Stimulated activated CD8-positive, alpha-beta memory T cell treated with anti-CD3 and anti-CD28 coated beads, Interleukin-12 subunit alpha, Interleukin-12 subunit beta, amount 100 ng/mL, for 24 hours (primary cell): ENCODE measurements around the gene ZDBF2.
"Not testable (repeated sequence)": the region's sequence is repeated elsewhere in the genome, so short reads cannot be mapped to it uniquely, and the experiment has no call there.

Source experiments
- DNase-seq: peaks from one replicate; pipeline ENCODE4 v3.0.0-alpha.2; 2020; ENCODE audit errors: extremely low read depth

ZDBF2 gene

DNA sequence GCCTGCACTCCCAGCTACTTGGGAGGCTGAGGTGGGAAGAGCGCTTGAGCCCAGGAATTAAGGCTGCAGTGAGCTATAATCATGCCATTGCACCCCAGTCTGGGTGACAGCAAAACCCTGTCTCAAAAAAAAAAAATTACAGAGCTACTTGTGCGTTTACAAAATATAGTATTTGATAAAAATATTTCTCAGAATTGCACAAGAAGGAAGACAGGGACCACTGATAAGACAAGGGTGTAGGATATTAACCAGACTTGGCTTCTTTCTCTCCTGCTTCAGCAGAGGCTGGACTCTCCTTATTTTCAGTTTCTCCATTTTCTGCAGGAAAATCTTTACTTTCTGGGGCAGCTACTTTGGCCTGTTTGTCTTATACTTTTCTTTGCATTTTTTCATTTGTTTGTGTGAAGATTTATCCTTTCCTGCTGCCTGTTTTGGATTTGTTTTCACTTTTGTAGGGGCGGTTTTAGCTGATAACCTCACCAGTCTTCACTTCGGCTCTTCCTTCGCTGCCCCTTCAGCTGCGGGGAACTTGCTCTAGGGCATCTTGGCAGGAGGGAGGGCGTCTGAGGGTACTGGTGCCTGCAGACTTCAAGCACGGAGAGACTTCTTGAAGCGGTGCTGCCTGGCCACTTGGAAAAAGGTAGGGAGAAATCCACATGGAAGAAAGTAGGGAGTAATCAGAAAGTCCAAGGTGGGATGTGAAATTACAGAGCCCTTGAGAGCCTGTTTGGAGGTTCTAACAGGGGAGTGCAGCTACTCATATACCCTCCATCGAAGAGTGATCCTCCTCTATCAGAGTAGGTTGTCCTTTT, 14.9 kb upstream of the ZDBF2 start:
- DNase-seq = no peak

DNA sequence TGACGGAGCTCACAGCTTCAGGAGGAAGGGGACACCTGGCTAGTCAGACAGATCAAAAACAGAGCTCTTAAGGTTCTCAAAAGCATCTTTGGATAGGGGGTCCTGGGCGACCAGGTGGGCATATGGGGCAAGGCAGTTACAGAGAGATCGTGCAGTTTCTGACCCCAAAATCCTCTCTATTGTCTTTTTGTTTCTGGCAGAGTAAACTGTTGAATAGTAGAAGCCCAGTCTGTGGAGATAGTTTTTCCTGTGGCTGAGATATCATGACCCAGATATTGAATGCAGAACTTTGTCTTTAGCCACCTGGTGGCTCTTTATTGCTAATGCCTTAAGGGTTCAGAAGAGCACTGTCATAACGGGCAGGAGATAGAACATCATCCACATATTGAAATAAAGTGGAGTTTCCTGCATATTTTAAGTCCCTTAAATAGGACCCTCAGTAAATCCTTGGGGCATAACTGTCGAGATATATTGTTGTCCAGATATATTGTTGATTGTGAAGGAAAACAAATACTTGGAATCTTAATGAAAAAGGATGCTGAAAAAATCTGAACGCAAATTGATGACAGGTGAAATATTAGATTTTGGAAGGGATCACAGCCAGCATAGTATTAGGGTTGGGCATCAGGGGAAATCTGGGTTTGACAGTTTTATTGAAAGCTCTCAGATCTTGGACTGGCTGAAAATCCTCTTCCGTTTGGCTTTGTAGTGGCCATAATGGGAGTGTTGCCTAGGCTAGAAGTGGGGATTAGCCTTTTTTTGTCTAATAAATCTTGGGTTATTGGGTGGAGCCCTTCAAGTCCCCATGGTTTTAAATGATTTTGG, 14.1 kb upstream of the ZDBF2 start:
- no peak for DNase-seq

DNA sequence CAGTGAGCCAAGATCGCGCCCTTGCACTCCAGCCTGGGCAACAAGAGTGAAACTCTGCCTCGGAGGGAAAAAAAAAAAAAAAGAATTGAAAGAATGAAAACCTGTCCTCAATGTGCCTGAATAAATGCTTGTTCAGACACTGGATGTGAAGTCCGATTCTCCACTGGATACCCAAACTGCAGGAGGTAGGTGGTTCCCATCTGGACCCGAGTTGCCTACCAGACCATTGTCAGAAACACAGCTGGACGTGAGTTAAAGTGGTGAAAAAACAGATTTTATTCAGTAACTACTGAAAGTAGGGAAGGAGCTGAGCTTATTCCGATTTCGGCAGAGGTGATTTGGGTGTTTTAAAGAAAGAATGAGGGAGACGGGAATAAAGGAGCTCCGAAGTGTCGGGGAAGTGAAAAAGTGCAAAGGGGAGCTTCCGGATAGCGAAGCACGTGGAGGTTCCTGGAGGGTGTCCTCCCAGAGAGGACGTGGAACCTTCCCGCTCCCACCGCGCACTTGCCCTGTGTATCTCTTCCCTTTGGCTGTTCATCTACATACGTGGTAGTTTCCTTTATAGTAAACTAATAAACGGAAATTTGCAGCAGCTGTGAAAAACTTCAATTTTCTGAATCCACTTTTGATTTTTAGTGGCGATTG, 10.4 kb upstream of the ZDBF2 start:
- no peak for DNase-seq

DNA sequence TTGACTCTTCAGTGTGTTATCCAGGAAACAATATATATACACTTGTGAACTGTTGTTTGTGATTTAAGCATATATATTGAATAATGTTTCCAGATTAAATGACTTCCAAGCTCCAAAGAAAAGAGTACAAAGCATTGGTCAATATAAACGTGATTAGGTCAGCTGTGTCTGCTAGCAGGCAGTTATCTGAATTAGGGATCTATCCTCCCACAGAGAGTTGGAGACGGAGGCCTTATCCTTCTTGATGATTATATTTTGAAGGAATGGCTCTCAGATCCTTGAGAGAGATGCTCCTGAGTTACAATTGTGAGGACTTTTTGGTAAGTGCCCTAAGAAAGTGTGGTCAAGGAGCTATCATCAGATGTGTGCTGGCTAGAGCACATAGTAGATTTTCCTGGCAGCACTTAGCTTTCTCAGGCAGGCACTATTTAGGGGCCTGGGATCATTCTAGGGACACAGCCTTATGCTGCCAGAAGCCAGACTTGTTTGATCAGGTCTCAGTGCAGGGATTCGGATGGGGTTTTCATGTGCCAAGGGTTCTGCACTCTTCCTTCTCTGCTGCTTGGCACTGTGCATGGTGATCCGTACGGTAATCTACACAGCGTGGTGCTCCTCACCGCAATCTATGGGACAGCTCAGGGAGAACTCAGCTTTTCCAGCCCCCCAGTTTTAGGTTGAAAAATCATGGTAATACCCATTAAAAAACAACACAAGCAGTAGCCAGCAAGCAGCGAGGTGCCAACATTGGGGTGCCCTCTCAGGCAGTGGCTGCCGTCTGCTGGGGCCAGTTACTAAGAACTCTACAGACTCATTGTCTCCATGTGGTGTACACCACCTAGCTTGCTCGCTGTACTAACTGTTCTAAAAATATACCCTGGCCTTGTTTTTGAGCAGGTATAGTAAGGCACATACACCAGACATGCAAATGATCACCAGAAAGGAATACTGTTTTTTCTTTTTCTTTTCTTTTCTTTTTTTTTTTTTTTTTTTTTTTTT, 8.0 kb upstream of the ZDBF2 start:
- no peak for DNase-seq

DNA sequence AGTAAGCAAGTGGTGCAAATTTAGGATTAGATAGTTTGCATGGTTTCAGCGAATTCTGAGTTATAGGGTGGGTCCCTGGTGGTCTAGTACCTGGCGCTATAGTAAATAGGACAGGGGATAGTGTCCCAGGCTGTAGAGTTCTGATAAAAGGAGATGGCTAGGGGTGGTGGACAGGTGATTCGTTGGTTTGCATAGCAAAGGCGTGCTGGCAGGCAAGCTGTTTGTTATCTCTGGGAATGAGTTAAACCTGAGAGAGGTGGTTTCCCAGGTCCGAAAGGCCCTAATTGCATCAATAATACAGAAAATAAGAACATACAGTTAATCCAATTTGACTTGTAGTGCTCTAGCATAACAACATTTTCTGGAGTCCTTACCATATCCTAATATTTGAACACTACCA, 6.9 kb upstream of the ZDBF2 start:
- DNase-seq = no peak

DNA sequence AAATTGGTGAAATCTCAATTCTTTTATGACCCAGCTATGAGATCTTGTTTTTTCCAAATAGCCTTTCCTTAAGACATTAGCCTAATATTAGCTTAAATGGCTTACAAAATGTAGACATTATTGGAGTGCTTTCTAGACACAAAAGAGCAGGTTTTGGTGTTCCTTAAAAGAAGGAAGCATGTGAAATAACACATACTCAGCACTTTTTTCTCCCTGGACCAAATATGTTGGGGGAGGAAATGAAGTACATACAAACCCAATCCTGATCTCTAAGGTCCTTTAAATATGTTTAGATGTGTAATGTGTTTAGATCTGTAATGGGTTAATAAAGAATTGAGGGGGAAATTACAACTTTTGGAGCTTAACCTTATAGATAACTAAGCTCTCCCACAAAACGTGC, 3.4 kb upstream of the ZDBF2 start:
- DNase-seq = no peak

DNA sequence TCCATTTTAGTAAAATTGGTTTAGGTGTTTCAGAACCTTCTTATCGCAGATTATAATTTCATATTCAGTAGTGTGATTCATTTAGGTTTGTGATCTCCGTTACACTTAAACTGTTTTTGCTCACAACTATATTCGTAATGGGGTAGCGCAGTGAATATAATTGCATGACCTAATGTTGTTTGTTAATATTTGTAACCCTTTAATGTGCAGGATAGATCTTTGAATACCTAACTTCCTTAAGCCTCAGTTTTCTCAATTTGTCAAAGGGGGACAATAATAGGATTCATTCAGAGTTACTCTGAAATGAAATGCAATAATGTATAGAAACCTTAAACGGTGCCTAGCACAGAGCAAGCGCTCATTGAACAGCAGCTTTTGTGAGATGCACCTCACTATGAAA, 558 bp upstream of the ZDBF2 start:
- DNase-seq = no peak

DNA sequence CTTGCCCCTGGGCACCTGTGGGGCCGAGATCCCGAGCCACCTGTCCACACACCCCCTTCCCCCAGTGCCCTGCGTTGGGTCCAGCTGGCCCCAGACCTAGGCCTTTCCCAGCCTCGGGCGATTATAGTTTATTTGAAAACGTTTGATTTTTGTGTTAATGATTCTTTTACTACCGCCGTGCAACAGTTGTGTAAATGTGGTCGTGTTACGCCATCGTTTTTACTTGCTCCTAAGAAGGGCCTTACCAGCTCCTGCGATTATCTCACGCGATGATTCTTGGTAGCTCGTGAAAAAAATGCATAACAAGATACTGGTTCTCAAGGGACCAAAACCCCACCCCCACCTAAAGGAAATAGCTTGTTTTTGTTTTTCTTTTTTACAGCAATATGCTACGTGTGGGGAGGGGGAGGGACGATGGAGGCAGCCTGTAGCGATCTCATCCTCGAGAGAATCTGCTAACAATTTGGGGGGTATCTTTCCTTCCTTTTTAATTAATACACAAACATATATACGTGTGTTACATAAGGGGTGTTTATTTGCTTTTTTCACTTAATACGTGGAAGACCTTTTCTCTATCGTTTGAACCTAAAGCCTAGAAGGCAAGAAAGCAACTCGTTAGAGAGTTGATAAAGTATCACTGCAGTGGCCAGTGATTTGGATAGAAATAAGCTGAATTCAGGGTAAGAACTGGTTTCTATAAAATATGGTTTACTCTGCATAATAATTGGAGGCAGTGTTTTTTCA, 1.0 kb downstream of the ZDBF2 start:
- DNase-seq = no peak

DNA sequence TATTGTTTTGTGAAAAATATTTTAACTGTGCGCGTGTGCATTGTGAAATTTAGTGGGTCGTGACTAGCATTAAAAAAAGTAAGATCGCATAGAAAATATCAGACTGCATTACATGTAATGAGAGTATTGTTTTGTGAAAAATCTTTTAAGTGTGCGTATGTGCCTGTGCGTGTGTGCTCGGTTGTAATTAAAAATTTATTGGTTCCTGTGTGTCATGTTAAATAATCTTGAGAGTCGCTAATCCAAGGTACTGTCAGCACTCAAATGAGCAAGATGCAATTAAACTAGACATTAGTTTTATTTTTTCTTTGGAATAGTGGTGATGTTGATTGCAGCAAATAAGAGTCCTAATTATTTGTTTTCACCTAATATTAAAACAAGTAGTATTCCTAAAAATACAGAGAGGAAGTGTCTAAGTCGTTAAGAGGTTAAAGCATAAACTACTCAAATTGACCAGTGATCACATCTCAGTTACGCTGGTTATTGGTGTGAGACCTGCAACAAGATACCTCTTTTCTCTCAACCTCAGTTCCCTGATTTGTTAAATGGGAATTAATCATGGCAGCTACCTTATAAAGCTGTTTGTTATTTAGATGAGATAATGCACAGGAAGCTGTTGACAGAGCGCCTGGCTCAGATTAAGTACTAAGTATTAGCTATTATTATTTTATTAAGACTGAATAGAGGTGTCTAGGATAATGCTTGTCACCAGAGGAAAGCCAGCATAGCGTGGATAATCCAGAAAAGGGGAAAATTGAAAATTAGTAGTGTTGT, 1.9 kb downstream of the ZDBF2 start:
- no peak for DNase-seq

DNA sequence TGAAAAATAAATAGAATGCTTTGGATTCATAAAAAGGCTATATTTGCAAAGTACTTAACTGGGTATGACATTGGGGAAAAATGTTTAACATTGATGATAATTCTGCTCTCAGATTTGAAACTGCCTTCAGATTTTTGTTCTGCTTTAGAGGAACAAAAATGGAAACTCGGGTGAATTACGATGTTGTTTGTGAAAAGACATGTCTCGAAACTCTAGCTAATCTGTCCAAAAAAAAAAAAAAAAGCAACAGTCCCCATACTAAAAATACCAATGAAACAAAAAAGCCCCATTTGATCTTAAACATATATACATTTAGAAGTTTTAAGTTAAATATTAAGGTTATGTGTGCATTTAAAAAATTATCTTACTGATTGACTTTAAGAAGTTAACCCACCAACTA, 3.0 kb downstream of the ZDBF2 start:
- DNase-seq = no peak

DNA sequence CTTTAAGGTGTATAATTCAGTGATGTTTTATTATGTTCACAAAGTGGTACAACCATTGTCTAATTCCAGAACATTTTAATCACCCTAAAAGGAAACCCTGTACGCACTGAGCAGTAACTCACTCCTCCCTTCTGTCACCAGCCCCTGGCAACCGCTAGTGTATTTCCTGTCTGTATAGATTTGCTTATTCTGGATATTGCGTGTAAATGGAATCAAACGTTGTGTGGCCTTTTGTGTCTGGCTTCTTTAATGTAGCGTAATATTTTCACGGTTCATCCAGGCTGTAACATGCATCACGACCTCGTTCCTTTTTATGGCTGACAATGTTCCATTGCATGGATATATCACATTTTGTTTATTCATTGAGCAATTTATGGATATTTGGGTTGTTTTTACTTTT, 8.3 kb downstream of the ZDBF2 start:
- DNase-seq = no peak

DNA sequence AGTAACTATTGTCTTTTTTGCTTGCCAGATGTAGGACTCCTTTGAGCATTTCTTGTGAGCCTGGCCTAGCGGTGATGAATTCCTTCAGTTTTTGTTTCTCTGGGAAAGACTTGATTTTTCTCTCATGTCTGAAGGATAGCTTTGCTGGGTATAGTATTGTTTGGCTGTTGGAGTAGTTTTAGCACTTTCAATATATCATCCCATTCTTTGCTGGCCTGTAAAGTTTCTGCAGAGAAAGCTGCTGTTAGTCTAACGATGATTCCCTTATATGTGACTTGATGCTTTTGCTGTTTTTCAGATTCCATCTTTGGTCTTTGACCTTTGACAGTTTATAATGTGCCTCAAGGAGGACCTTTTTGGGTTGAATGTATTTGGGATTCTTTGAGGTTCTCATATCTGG, 12.7 kb downstream of the ZDBF2 start:
- no peak for DNase-seq

DNA sequence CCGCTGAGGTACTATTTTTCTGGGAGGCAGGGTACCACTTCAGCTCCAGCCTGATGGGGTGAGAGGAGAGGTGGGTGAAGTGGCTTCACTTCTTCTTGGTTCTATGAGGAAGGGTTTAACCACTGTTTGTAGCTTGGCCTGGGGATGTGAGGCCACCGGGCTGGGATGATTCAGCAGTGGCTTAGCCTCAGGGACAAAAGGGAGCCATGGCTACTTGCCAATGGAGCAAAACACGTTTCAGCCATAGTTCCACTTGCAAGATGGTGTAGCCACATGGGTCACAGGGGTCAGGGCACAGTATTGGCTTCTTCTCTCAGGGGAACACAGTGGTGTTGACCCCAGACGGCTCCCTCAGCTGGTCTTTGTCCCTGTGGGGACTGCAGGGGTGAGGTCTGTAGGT, 14.9 kb downstream of the ZDBF2 start:
- DNase-seq = no peak

DNA sequence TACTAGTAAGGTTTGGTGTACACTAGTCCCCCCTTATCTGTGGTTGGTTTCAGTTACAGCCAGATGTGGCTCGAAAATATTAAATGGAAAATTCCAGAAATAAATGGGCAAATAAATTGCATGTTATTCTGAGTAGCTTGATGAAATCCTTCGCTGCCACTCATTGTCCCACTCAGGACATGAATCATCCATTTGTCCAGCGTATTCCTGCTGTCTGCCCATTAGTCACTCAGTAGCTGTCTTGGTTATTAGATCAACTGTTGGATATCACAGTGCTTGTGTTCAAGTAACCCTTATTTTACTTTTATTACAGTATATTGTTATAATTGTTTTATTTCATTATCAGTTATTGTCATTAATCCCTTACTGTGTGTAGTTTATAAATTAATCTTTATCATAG, 21.7 kb downstream of the ZDBF2 start:
- no peak for DNase-seq

DNA sequence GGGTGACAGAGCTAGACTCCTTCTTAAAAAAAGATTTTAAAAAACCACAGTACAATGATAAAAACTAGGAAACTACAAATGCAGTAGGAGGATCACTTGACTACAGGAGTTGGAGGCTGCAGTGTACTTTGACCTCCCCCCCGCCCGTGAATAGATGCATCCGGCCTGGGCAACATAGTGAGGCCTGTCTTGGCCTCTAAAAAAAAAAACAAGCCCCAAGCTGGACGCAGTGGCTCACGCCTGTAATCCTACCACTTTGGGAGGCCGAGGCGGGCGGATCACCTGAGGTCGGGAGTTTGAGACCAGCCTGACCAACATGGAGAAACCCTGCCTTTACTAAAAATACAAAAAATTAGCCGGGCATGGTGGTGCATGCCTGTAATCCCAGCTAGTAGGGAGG, 25.1 kb downstream of the ZDBF2 start:
- not testable (repeated sequence) for DNase-seq

DNA sequence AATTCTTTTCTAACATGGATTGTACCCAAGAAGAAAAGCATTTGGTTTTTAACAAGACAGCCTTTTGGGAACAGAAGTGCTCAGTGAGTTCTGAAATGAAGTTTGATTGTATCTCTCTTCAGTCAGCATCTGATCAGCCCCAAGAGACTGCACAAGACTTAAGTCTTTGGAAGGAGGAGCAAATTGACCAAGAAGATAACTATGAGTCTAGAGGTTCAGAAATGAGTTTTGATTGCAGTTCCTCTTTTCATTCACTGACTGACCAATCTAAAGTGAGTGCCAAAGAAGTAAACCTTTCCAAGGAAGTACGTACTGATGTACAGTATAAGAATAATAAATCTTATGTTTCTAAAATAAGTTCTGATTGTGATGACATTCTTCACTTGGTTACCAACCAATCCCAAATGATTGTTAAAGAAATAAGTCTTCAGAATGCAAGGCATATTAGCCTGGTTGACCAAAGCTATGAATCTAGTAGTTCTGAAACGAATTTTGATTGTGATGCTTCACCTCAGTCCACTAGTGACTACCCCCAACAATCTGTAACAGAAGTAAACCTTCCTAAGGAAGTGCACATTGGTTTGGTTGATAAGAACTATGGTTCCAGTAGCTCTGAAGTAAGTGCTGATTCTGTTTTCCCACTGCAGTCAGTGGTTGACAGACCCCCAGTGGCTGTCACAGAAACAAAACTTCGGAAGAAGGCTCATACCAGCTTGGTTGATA, 31.2 kb downstream of the ZDBF2 start:
- no peak for DNase-seq

DNA sequence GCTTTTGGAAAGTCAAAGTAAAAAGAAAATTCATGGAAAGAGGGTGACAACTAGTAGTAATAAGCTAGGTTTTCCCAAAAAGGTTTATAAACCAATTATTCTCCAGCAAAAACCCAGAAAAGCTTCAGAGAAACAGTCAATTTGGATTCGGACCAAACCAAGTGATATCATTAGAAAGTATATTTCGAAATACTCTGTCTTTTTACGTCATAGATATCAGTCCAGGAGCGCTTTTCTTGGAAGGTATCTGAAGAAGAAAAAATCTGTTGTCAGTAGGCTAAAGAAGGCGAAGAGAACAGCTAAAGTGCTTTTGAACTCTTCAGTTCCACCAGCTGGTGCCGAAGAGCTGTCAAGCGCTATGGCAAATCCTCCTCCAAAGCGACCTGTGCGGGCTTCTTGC, 36.6 kb downstream of the ZDBF2 start:
- DNase-seq = no peak

DNA sequence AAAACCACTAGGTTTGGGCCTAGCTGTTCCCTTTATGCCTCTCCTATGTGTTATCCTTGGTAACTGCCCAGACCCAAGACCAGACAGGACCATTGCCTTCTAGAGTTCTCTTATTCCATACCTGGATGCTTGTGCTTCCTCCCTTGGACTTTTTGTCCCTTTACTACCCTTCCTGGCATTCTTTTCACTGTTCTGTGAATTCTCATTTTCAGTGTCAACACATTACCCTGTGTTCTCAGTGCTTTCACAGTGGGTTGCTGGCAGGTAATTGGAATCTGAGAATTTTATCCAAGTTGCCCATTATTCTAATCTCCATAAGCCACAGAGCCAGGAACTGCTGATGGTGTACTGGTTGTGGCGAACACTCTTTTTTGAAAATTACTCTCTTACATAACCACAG, 41.7 kb downstream of the ZDBF2 start:
- DNase-seq = no peak

DNA sequence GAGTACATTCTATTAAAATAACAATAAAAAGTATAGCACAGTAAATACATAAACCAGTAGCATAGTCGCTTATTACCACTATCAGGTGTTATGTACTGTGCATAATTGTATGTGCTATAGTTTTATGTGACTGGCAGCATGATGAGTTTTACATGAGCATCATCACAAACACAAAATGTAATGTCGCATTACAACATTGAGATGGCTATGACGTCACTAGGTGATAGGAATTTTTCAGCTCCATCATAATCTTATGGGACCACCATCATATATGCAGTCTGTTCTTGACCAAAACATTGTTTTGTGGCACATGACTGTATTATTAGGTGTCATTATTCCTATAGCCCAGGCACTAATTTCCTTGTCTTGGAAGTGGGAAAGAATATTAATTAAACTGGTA, 48.6 kb downstream of the ZDBF2 start:
- DNase-seq = no peak
